Activated naive CD8-positive, alpha-beta T cell (primary cell): ENCODE data around the gene VPS13D.

Experiments used
- H3K27ac Mint-ChIP-seq: one replicate; pipeline ENCODE4 v1.8.0; 2021; ENCODE audit warnings: mixed read lengths
- H3K27me3 Mint-ChIP-seq: one replicate; pipeline ENCODE4 v1.8.0; 2021; ENCODE audit warnings: mixed read lengths
- H3K36me3 Mint-ChIP-seq: one replicate; pipeline ENCODE4 v1.8.0; 2021; ENCODE audit warnings: mixed read lengths
- H3K4me1 Mint-ChIP-seq: one replicate; pipeline ENCODE4 v1.8.0; 2021; ENCODE audit warnings: low read depth, mixed read lengths
- H3K4me3 Mint-ChIP-seq: one replicate; pipeline ENCODE4 v1.8.0; 2021; ENCODE audit warnings: mild to moderate bottlenecking, mixed read lengths
- H3K9me3 Mint-ChIP-seq: one replicate; pipeline ENCODE4 v1.8.0; 2021; ENCODE audit warnings: low read depth, mixed read lengths

Gene VPS13D

DNA sequence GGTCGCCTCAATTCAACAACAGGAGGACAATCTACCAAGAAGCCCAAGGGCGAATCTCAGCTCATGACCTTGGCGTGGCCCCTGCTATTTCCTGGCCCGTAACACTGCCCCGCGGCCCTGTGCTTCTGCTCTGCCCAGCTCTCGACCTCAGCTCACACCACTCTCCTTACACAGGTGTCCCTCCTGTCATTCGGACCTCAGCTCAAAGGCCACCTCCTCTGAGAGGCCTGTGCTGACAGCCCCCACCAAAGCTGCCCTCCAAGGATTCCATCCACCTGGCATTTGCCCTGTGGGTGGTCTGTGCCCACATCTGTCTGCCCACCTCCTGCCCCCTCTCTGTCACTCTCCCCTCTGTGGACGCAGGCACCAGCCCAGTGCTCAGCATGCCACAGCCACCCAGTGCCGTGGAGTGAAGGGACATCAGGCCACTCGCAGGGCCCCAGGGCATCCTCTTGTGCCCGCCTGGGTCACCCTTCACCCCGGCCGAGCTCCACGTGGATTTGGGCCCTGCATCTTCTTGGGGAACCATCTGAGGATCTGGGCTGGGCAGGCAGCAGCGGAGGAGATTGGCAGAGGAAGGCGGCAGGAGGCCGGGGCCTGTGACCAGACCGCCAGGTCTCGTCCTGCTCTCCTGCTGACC lies 317.9 kb downstream of the VPS13D start:
- no peak overlapping the region for H3K4me3 Mint-ChIP-seq
- no peaks in the 10 kb centered on the region for H3K9me3 Mint-ChIP-seq
- no peaks in the 10 kb centered on the region for H3K36me3 Mint-ChIP-seq
- no peak overlapping the region for H3K27ac Mint-ChIP-seq
- H3K4me1 Mint-ChIP-seq: peaks cover 5% of the 10 kb centered on the region
- H3K27me3 Mint-ChIP-seq: no peaks in the 10 kb centered on the region

DNA sequence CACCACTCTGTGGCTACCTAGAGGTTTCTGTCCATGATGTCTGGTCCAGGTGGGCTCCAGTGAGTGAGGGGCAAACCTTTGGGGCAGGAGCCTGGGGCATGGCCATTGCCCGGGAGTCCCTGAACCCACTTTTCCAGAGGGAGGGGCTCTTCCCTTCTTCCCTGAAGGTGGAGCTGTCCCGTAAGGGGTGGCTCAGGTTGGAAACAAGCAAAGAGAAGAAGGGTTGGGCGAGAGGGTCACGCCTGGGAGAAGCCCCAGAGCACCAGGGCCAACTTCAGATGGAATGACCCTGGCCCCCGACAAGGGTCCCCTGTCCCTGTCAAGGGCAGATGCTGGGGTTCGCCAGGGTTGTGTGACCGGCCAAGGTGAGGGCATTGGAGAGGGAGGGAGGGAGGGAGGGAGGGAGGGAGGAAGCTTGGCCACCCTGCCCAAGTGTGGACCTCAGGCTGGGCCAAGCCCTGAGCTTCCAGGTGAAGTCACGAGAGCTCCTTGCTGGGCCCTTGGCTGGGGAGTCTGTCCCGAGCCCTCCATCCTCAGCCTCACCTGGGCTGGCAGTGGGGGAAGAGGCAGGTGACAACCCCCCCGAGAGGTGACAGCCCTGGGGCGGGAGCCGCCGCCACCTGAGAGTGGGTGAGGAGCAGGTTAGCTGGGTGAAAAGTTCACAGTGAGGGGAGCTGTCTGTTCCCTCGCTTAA lies 318.6 kb downstream of the VPS13D start:
- Mint-ChIP-seq H3K27me3 (no peaks in the 10 kb centered on the region), H3K9me3 (no peaks in the 10 kb centered on the region), H3K4me3 (no peak overlapping the region), H3K4me1 (peaks cover 5% of the 10 kb centered on the region), H3K27ac (no peak overlapping the region), H3K36me3 (no peaks in the 10 kb centered on the region)

DNA sequence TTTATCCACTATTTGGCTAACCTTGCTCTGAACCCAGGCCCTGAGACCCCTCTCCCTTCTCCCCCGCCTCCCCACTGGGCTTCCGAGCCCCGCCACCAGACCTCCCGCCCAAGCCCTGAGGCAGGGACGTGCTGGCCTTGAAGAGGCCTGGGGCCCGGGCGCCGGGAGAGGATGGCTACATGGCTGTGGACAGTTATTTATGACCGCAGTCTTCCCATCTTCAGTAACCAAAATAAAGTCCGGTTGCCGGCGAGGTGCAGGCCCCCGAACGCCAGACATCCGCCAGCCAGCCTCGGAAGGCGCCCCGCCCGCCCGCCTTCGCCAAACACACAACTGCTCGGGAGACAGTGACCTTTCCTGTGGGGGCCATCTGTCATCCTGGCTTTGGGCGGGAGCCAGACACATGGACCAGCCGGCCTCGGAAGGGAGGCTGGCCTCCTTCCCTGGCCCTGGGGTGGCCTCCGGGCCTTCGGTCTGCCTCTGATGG lies 319.2 kb downstream of the VPS13D start:
- no peaks in the 10 kb centered on the region for H3K27me3 Mint-ChIP-seq
- H3K9me3 Mint-ChIP-seq: no peaks in the 10 kb centered on the region
- no peak overlapping the region for H3K4me3 Mint-ChIP-seq
- peaks cover 5% of the 10 kb centered on the region for H3K4me1 Mint-ChIP-seq
- no peak overlapping the region for H3K27ac Mint-ChIP-seq
- H3K36me3 Mint-ChIP-seq: no peaks in the 10 kb centered on the region

DNA sequence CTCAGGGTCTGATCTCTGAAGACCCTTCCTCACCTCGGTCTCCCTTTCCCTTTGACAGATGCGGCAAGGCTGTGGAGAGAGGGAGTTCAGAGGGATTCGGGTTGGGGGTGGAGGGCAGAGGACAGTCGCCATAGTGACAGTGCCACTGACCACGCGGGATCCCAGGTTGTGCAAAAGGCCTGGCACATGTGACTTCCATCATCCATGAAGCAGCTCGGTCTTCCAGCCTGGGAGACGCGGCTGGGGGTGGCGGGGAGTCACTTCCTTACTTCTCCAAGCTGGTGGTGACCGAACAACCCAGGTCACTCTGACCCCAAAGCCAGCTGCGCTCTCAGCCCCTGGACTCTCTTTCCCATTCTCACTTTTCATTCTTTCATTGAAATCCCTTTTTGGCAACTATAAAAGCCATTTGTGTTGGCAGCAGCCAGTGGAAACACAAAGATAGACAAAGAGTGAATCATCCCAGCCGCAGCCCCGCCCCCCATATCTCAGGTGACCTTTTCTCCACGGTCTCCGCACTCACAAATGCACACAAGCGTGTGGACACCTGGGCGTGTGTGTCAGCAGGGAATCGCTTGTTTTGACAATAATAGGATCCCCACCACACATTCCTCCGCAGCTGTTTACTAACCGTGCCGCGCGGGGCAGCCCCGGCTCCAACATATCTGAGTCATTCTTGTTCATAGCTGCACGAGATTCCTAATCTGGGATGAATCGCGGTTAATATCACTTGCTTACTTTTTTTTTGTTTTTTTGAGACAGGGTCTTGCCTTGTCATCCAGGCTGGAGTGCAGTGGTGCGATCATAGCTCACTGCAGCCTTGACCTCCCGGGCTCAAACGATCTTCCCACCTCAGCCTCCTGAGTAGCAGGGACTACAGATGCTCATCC lies 319.9 kb downstream of the VPS13D start:
- no peaks in the 10 kb centered on the region for H3K9me3 Mint-ChIP-seq
- H3K4me1 Mint-ChIP-seq: peaks cover 3% of the 10 kb centered on the region
- no peak overlapping the region for H3K27ac Mint-ChIP-seq
- H3K36me3 Mint-ChIP-seq: no peaks in the 10 kb centered on the region
- H3K4me3 Mint-ChIP-seq: no peak overlapping the region
- no peaks in the 10 kb centered on the region for H3K27me3 Mint-ChIP-seq

DNA sequence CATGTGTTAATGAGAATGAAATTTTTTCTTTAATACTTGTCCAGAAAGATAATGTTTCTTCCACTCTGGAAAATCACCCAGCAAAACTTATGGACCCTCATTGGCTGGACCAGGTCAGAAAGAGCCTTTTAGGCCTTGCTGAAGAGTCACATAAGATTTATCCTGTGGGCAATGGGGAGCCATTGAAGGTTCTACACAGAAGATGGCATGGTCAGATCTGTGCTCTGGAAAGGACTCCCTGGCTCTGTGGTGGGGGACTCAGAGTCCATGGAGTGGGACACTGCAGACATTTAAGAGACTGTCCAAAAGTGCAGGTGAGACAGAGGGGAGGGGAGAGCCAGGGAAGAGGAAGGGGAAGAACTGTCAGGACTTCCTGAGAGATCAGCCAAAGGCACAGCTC lies 321.8 kb downstream of the VPS13D start:
- H3K27ac Mint-ChIP-seq: no peak overlapping the region
- H3K27me3 Mint-ChIP-seq: no peaks in the 10 kb centered on the region
- H3K4me1 Mint-ChIP-seq: peaks cover 3% of the 10 kb centered on the region
- H3K4me3 Mint-ChIP-seq: no peak overlapping the region
- no peaks in the 10 kb centered on the region for H3K36me3 Mint-ChIP-seq
- no peaks in the 10 kb centered on the region for H3K9me3 Mint-ChIP-seq

DNA sequence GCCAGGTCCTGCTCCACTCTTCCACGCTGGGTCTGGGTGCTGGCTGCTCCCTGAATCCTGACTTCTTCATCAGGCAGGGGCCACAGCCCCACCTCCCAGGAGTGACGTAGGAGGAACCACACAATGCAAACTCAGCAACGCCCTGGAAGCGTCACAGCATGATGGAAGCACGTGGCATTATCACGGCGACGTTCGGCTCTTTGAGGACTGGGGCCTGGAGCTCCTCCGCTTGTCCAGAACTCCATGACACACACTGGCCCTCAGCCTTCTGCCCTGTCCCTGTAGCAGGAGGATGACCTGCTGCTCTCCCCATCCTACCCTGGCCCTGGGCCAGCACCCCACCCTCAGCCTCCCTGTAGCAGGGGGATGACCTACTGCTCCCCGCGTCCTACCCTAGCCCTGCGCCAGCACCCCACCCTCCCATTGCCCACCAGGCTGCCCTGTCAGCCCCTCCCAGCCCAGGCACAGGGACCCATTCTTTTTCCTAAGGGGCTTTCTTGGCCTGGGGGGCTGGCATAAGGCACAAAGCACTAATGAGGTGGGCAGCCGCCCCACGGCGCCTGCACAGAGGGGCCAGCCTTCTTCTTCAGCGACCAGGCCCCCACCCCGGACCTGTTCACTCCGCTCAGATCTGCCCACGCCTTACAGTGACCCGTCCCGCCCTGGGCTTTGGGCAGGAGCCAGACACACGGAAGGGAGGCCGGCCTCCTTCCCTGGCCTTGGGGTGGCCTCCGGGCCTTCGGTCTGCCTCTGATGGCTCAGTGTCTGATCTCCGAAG lies 322.5 kb downstream of the VPS13D start:
- Mint-ChIP-seq H3K27ac (no peak overlapping the region), H3K27me3 (no peaks in the 10 kb centered on the region), H3K36me3 (no peaks in the 10 kb centered on the region), H3K4me3 (no peak overlapping the region), H3K9me3 (no peaks in the 10 kb centered on the region), H3K4me1 (peaks cover 5% of the 10 kb centered on the region)

DNA sequence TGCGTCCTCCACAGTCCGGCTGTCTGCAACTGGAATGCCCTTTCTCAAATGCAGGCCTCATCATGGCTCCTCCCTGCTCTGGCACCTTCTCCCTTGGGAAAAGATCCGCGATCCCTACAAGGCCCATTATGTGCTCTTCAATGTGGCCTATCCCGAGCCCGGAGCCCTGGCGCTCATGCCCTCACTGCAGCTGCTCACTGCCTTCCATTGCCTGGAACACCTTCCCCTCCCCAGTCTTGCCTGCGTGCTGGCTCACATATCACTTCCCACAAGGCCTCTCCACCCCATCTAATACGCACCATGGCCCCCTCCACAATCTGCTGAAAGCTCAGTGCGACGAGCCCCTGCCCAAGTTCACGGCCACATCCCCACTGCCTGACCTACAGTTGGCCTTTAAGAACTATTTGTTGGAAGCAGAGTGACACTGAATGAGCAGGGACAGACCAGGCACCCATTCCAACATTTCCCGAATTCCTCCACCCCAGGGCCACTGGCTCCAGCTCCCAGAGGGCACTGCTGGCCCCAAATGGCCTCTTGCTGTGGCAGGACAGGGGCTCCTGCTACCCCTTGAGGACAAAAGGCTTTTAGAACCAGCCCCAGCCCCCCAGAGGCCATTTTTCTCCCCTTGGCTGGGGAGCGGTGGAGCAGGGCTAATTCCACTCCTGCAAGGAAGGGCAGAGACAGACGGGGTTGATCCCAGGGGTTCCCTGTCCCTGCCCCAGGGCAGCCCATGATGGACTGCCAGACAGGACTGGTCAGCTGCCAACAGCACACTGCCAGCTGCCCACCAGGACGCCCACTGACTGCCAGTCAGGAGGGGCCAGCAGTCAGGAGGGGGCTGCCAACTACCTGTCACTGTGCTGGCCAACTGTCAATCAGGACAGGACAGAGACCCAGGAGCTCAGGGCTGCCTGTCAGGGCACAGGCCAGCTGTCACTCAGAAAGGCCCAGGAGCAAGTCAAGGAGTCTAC lies 323.4 kb downstream of the VPS13D start:
- H3K27ac Mint-ChIP-seq: no peak overlapping the region
- H3K9me3 Mint-ChIP-seq: no peaks in the 10 kb centered on the region
- peaks cover 5% of the 10 kb centered on the region for H3K4me1 Mint-ChIP-seq

DNA sequence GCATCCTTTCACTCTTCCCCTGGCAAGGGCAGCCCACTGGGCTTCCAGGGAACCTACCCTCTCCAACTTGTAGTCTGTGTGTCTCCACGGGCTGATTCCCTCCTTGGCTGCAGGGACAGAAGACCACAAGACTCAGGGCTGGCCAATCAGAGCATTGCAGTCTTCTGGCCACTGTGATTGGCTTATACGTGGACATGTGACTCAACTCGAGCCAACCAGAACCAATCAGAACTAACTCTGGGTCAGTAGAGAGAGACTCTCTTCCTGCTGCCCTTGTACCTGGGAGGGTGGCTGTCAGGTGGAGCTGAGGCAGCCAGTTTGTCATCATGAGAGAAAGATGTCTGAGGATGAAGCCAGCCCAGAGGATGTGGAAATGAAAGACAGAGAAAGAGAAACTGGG lies 324.1 kb downstream of the VPS13D start:
- H3K9me3 Mint-ChIP-seq: no peaks in the 10 kb centered on the region
- no peaks in the 10 kb centered on the region for H3K27me3 Mint-ChIP-seq
- H3K27ac Mint-ChIP-seq: no peak overlapping the region
- H3K4me3 Mint-ChIP-seq: no peak overlapping the region
- peaks cover 5% of the 10 kb centered on the region for H3K4me1 Mint-ChIP-seq
- H3K36me3 Mint-ChIP-seq: no peaks in the 10 kb centered on the region

More for the DNA sequence above, 323.4 kb downstream of the VPS13D start:
- Mint-ChIP-seq H3K27me3 (no peaks in the 10 kb centered on the region), H3K4me3 (no peak overlapping the region), H3K36me3 (no peaks in the 10 kb centered on the region)

DNA sequence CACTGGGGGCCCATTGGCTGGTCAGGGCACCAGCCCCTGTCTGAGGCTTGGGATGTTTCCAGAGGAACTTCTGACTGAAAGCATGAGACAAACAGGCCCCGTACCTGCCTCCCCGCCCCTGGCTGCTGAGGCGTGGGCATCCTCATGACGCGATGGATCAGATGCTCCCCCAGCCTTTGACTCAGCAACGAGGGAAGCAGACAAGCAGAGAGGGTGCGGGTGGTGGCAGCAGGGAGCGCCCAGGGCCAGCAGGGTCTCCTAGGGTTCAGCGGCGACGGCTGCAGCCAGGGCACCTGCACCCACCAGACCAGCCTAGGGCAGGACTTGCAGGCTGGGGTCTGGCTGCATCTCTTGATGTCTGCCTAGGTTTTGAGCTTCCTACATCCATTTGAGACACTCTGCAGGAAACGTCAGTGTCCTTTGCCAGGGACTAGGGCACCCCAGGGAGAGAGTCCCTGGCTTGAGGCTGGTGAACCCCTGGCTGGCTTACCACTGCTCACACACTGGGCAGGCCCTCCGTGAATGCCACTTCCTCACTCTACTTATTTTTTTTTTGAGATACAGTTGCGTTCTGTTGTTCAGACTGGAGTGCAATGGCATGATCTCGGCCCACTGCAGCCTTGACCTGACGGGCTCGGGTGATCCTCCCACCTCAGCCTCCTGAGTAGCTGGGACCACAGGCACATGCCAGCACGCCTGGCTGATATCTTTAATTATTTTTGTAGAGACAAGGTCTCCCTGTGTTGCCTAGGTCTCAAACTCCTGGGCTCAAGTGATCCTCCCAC lies 324.9 kb downstream of the VPS13D start:
- no peaks in the 10 kb centered on the region for H3K9me3 Mint-ChIP-seq
- H3K4me3 Mint-ChIP-seq: no peak overlapping the region
- H3K4me1 Mint-ChIP-seq: peaks cover 5% of the 10 kb centered on the region
- H3K27ac Mint-ChIP-seq: no peak overlapping the region
- no peaks in the 10 kb centered on the region for H3K27me3 Mint-ChIP-seq
- H3K36me3 Mint-ChIP-seq: no peaks in the 10 kb centered on the region

DNA sequence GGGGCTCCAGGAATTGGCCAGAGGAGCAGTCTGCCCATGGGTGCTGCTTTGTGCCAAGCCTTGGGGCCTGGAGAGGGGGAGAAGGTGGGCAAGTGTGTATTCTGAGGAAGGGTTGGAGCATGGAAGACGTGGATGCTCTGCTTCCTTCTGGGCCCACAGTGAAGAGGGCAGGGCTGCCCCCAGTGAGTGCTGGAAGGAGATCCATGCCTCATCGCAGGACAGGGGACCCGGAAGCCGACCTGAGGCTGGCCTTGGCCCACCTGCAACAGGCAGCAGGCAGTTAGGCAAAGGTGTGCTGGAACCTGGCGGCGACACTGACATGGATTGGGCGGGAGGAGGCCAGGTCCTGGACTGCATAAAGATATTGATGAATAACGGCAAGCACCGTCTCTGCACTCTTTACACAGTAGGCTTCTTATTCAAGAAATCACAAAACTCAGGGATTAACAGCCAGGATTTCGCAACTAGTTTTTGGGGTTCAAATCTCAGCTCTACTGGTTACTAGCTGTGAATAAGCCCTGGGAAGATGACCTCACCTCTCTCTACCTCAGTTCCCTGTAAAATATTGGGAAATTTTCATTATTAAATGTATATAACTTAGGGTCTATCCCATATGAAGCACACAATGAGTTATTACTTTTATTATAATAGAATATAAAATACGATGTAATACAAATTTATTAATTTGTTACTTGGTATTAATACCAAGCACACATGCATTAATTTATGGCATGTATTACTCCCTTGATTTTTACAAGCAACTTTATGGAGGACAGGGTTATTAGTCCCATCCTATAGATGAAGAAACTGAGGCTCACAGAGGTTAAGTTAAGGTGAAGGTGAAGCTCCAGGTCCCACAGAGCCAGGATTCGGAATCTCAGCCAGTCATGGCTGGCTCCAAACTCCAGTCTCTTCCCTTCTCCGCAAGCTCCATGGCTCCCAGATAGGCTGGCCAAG lies 325.9 kb downstream of the VPS13D start:
- no peak overlapping the region for H3K4me3 Mint-ChIP-seq
- peaks cover 5% of the 10 kb centered on the region for H3K4me1 Mint-ChIP-seq
- H3K9me3 Mint-ChIP-seq: no peaks in the 10 kb centered on the region
- H3K36me3 Mint-ChIP-seq: no peaks in the 10 kb centered on the region
- no peaks in the 10 kb centered on the region for H3K27me3 Mint-ChIP-seq
- no peak overlapping the region for H3K27ac Mint-ChIP-seq

DNA sequence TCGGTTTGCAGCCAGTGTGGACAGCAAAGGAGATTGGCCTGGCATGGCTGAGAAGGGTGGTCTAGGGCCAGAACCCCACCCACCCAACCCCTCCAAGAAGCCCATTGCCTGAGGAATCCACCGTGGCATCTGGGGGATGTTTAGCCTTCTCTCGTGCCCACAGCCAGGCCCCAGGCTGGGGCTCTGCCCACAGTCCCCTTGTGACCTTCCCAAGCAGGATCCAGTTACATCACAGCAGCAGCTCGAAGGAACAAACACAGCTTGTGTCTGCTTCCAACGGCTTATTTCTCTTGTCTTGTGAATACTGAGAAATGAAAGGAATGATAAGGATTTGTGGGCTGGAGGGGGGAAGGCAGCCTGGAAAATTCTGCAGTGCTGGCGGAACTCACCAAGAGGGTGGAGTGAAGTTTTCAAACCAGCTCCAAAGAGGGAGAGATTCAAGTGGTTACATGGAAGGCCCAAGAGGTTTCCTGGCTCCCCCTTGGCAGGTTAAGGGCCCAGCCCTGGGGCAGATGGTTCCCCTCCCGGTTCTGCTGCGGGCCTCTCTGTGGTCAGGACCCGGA lies 326.6 kb downstream of the VPS13D start:
- Mint-ChIP-seq H3K36me3 (no peaks in the 10 kb centered on the region), H3K27ac (no peak overlapping the region), H3K27me3 (no peaks in the 10 kb centered on the region), H3K9me3 (no peaks in the 10 kb centered on the region), H3K4me3 (no peak overlapping the region), H3K4me1 (peaks cover 5% of the 10 kb centered on the region)
